IMR-90 (cell line): Measurements from ENCODE around the gene STX8. TPM values are rescaled to one million over a fixed set of nuclear protein-coding genes. Genes with fewer than 3 reads are reported as not detected.

Experiments used
- ATAC-seq: fragments of 200-7000 bp; cut with Tn5 transposase; 2 replicates; pipeline ENCODE4 v1.9.1; 2020; ENCODE audit warnings: low read depth, mild to moderate bottlenecking, moderate library complexity
- BruUV-seq: library from RNA; stranded (reverse); fragments of 400-500 nt; replicated peaks from 2 replicates; lab custom pipeline; 2021; lab: Mats Ljungman, UMichigan
- CTCF ChIA-PET: fragments of 300-600 bp; formaldehyde crosslinking; extraction: SDS; loops from one replicate; lab custom pipeline; 2021; ENCODE audit warnings: antibody characterized with exemption; lab: Yijun Ruan, JAX
- POLR2A ChIA-PET: fragments of 300-600 bp; sonication (Branson Sonifier 250); formaldehyde crosslinking; loops from one replicate; lab custom pipeline; 2022; ENCODE audit warnings: antibody characterized with exemption; ENCODE audit not compliant: unreplicated experiment; lab: Charles Lee
- DNase-seq: peaks from one replicate; pipeline ENCODE4 v3.0.0; 2013
- H2AFZ ChIP-seq: replicated peaks from 2 replicates; pipeline ENCODE3; 2013; ENCODE audit warnings: low read length, mild to moderate bottlenecking; ENCODE audit not compliant: poor library complexity
- H2AK5ac ChIP-seq: 2 replicates; pipeline ENCODE4 v1.6.1; 2013; ENCODE audit warnings: low read depth, low read length, inconsistent platforms
- H2AK9ac ChIP-seq: replicated peaks from 2 replicates; pipeline ENCODE3; 2013; ENCODE audit warnings: mild to moderate bottlenecking, low read depth, low read length, moderate library complexity; ENCODE audit not compliant: poor library complexity
- H2BK120ac ChIP-seq: 2 replicates; pipeline ENCODE4 v1.6.1; 2013; ENCODE audit warnings: low read depth, low read length, inconsistent platforms
- H2BK15ac ChIP-seq: 3 replicates; pipeline ENCODE4 v1.6.1; 2013; ENCODE audit warnings: low read depth, low read length, inconsistent platforms
- H2BK20ac ChIP-seq: 2 replicates; pipeline ENCODE4 v1.6.1; 2013; ENCODE audit warnings: low read depth, mild to moderate bottlenecking, inconsistent platforms, low read length, moderate library complexity
- H2BK5ac ChIP-seq: 2 replicates; pipeline ENCODE4 v1.6.1; 2013; ENCODE audit warnings: mild to moderate bottlenecking, low read depth, low read length, inconsistent platforms; ENCODE audit not compliant: poor library complexity, severe bottlenecking
- H3K14ac ChIP-seq: replicated peaks from 2 replicates; pipeline ENCODE4 v1.6.1; 2013; ENCODE audit warnings: low read depth, low read length, inconsistent platforms
- H3K18ac ChIP-seq: 2 replicates; pipeline ENCODE4 v1.6.1; 2013; ENCODE audit warnings: low read depth, low read length, control low read depth
- H3K23ac ChIP-seq: 2 replicates; pipeline ENCODE4 v1.6.1; 2013; ENCODE audit warnings: low read depth, low read length, inconsistent platforms
- H3K27ac ChIP-seq: 2 replicates; pipeline ENCODE4 v1.5.1; 2013; ENCODE audit warnings: mild to moderate bottlenecking, control low read depth, low read length; ENCODE audit not compliant: insufficient read depth
- H3K27me3 ChIP-seq: 2 replicates; pipeline ENCODE4 v1.6.1; 2013; ENCODE audit warnings: low read length; ENCODE audit not compliant: control insufficient read depth, insufficient read depth
- H3K36me3 ChIP-seq: 2 replicates; pipeline ENCODE4 v1.6.1; 2013; ENCODE audit warnings: low read length, mixed read lengths; ENCODE audit not compliant: control insufficient read depth, insufficient read depth
- H3K4ac ChIP-seq: 2 replicates; pipeline ENCODE4 v1.6.1; 2013; ENCODE audit warnings: low read depth, low read length, inconsistent platforms
- H3K4me1 ChIP-seq: 2 replicates; pipeline ENCODE4 v1.6.1; 2013; ENCODE audit warnings: low read length, mixed read lengths; ENCODE audit not compliant: control insufficient read depth, insufficient read depth
- H3K4me2 ChIP-seq: 2 replicates; pipeline ENCODE4 v1.6.1; 2013; ENCODE audit warnings: low read depth, mild to moderate bottlenecking, control low read depth, low read length, moderate library complexity
- H3K4me3 ChIP-seq: 2 replicates; pipeline ENCODE4 v1.5.1; 2013; ENCODE audit warnings: low read depth, mild to moderate bottlenecking, control low read depth, low read length, moderate library complexity; ENCODE audit not compliant: insufficient read depth
- H3K56ac ChIP-seq: 2 replicates; pipeline ENCODE4 v1.6.1; 2013; ENCODE audit warnings: low read length, inconsistent platforms; ENCODE audit not compliant: insufficient read depth; ENCODE audit errors: extremely low read depth
- H3K79me1 ChIP-seq, 2 experiments: 2 replicates each; pipeline ENCODE4 v1.6.1; 2013; ENCODE audit warnings: low read length in 2 of 2, inconsistent platforms in 1 of 2, low read depth in 1 of 2
- H3K9ac ChIP-seq: 2 replicates; pipeline ENCODE4 v1.6.1; 2013; ENCODE audit warnings: low read depth, low read length, control low read depth
- H3K9me1 ChIP-seq: 2 replicates; pipeline ENCODE4 v1.6.1; 2013; ENCODE audit warnings: low read length, inconsistent platforms; ENCODE audit not compliant: insufficient read depth
- H3K9me3 ChIP-seq: 2 replicates; pipeline ENCODE4 v1.6.1; 2013; ENCODE audit warnings: low read length; ENCODE audit not compliant: control insufficient read depth, insufficient read depth
- H4K20me1 ChIP-seq: 2 replicates; pipeline ENCODE4 v1.6.1; 2013; ENCODE audit warnings: low read length, inconsistent platforms; ENCODE audit not compliant: insufficient read depth
- H4K5ac ChIP-seq: 2 replicates; pipeline ENCODE4 v1.6.1; 2013; ENCODE audit warnings: mild to moderate bottlenecking, low read depth, low read length, control low read depth
- H4K8ac ChIP-seq, 2 experiments: 2 replicates each; pipeline ENCODE4 v1.6.1; 2013; ENCODE audit warnings: low read depth in 2 of 2, low read length in 2 of 2, control low read depth in 1 of 2, inconsistent platforms in 1 of 2
- H4K91ac ChIP-seq: 2 replicates; pipeline ENCODE4 v1.6.1; 2013; ENCODE audit warnings: low read depth, low read length, inconsistent platforms; ENCODE audit not compliant: insufficient read depth
- BHLHE40 ChIP-seq: fragments of 150-350 bp; IDR thresholded peaks from 2 replicates; pipeline ENCODE4 v1.6.1; 2016; ENCODE audit warnings: mild to moderate bottlenecking, low read depth, low read length
- CEBPB ChIP-seq: IDR thresholded peaks from 2 replicates; pipeline ENCODE4 v1.6.1; 2012; ENCODE audit warnings: low read depth, low read length, improper control_type of control experiment
- CHD1 ChIP-seq: IDR thresholded peaks from 2 replicates; pipeline ENCODE4 v1.6.1; 2012; ENCODE audit warnings: low read depth, low read length, improper control_type of control experiment
- ELK1 ChIP-seq: fragments of 150-350 bp; IDR thresholded peaks from 2 replicates; pipeline ENCODE4 v1.6.1; 2016; ENCODE audit warnings: low read depth, mild to moderate bottlenecking, low read length, moderate library complexity, borderline replicate concordance
- FOS ChIP-seq: fragments of 150-350 bp; IDR thresholded peaks from 2 replicates; pipeline ENCODE4 v1.6.1; 2016; ENCODE audit warnings: low read depth, low read length
- MAFK ChIP-seq: IDR thresholded peaks from 2 replicates; pipeline ENCODE4 v1.6.1; 2012; ENCODE audit warnings: low read depth, low read length, improper control_type of control experiment
- MAZ ChIP-seq: IDR thresholded peaks from 2 replicates; pipeline ENCODE4 v1.6.1; 2012; ENCODE audit warnings: low read depth, mild to moderate bottlenecking, low read length, improper control_type of control experiment, moderate library complexity, borderline replicate concordance
- MXI1 ChIP-seq: IDR thresholded peaks from 2 replicates; pipeline ENCODE4 v1.6.1; 2012; ENCODE audit warnings: low read depth, mild to moderate bottlenecking, low read length, moderate library complexity, borderline replicate concordance
- NFE2L2 ChIP-seq: fragments of 150-350 bp; IDR thresholded peaks from 2 replicates; pipeline ENCODE4 v1.6.1; 2016; ENCODE audit warnings: low read depth, mild to moderate bottlenecking, low read length
- POLR2A ChIP-seq: IDR thresholded peaks from 2 replicates; pipeline ENCODE4 v1.6.1; 2012; ENCODE audit warnings: mild to moderate bottlenecking, low read depth, low read length
- RAD21 ChIP-seq: IDR thresholded peaks from 2 replicates; pipeline ENCODE4 v1.6.1; 2012; ENCODE audit warnings: low read length, improper control_type of control experiment
- RCOR1 ChIP-seq: IDR thresholded peaks from 2 replicates; pipeline ENCODE4 v1.6.1; 2012; ENCODE audit warnings: mild to moderate bottlenecking, low read length, improper control_type of control experiment; ENCODE audit not compliant: insufficient replicate concordance
- RFX5 ChIP-seq: IDR thresholded peaks from 2 replicates; pipeline ENCODE4 v1.8.0; 2012; ENCODE audit warnings: low read depth, mild to moderate bottlenecking, low read length, moderate library complexity
- SMC3 ChIP-seq: fragments of 150-350 bp; IDR thresholded peaks from 2 replicates; pipeline ENCODE4 v1.6.1; 2016; ENCODE audit warnings: low read depth, mild to moderate bottlenecking, antibody characterized with exemption, low read length, moderate library complexity
- WGBS, 2 experiments: methylation state at CpG; one replicate each; pipeline versions ENCODE4 v1.1.5 to v1.1.7; 2013; ENCODE audit warnings: missing lambda C conversion rate in 2 of 2; ENCODE audit not compliant: insufficient read length in 1 of 2; ENCODE audit errors: extremely low coverage in 2 of 2; 5-methylcytosine and 5-hydroxymethylcytosine counted together
- dilution Hi-C: fragments of 300-500 bp; cut with HindIII; formaldehyde crosslinking; loops from one replicate; pipeline ENCODE4 v1.14.3; 2018; ENCODE audit warnings: low sequenced_read_pairs; ENCODE audit not compliant: unreplicated experiment
- in situ Hi-C: fragments of 300-500 bp; cut with MboI; formaldehyde crosslinking; loops from 3 replicates; pipeline ENCODE4 v1.14.3; 2019; ENCODE audit warnings: low sequenced_read_pairs, inconsistent platforms, mixed read lengths
- intact Hi-C: fragments of 100-400 bp; cut with micrococcal nuclease; formaldehyde crosslinking; loops from 2 replicates; pipeline ENCODE4 v1.10.0; 2022
- polyA plus RNA-seq, 3 experiments: library from polyadenylated mRNA; depleted of rRNA; stranded (reverse); fragments of >200 nt; gene quantifications; 2 replicates each; pipeline ENCODE4 v1.2.3, GENCODE V29; 2012; ENCODE audit warnings: low replicate concordance in 1 of 3
- total RNA-seq: library from RNA; depleted of rRNA; stranded (reverse); fragments of >200 nt; gene quantifications from 2 replicates; pipeline ENCODE4 v1.2.3, GENCODE V29; 2012
- TF ChIP-seq, protein P1 (sequence below): fragments of 150-350 bp; IDR thresholded peaks from 2 replicates; pipeline ENCODE4 v1.6.1; 2017; ENCODE audit warnings: mild to moderate bottlenecking, antibody characterized with exemption, low read length, low read depth
- TF ChIP-seq, protein P2 (sequence below): conservative IDR thresholded peaks from 2 replicates; pipeline ENCODE4 v1.5.1; 2012; ENCODE audit warnings: mild to moderate bottlenecking, low read depth, low read length, improper control_type of control experiment

Gene STX8
- total and polyA plus RNA-seq, 2 of the 4 experiments (the other 2 are of a cell fraction): 26.5 to 47.0 TPM

- ATAC-seq (no peak), DNase-seq (no peak)
- no peak overlapping the region for H4K5ac ChIP-seq
- H3K9me3 ChIP-seq: no peaks in the 10 kb centered on the region
- no peak overlapping the region for H2BK15ac ChIP-seq
- H3K9ac ChIP-seq: no peak overlapping the region
- dilution Hi-C loops (no loop called here), intact Hi-C loops (no loop called here), in situ Hi-C loops (no loop called here)
- no peaks in the 10 kb centered on the region for H4K20me1 ChIP-seq
- no peaks in the 10 kb centered on the region for H3K9me1 ChIP-seq
- ChIA-PET POLR2A (no interaction called here), CTCF (no interaction called here)
- H2BK5ac ChIP-seq: no peak overlapping the region
- H2AK5ac ChIP-seq: no peak overlapping the region
- H4K8ac ChIP-seq: no peak overlapping the region
- no peak overlapping the region for H3K18ac ChIP-seq
- H3K14ac ChIP-seq: no peak overlapping the region
- BruUV-seq: no TSS peak
- WGBS, 2 experiments: 20% methylated on average over 1 of the region's 9 CpGs; no CpG with 5 or more reads in 1 of the 2 experiments
- no peak overlapping the region for H2AK9ac ChIP-seq
- H3K4me2 ChIP-seq: no peak overlapping the region
- no peak for TF ChIP-seq ELK1
- no peak for TF ChIP-seq NFE2L2
- no peak for TF ChIP-seq BHLHE40
- no peak for TF ChIP-seq MAZ
- no peak for TF ChIP-seq CHD1
- TF ChIP-seq, protein P1, sequence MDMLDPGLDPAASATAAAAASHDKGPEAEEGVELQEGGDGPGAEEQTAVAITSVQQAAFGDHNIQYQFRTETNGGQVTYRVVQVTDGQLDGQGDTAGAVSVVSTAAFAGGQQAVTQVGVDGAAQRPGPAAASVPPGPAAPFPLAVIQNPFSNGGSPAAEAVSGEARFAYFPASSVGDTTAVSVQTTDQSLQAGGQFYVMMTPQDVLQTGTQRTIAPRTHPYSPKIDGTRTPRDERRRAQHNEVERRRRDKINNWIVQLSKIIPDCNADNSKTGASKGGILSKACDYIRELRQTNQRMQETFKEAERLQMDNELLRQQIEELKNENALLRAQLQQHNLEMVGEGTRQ: no peak
- TF ChIP-seq MXI1: no peak
- no peak for TF ChIP-seq MAFK
- no peak for TF ChIP-seq RCOR1
- no peak for TF ChIP-seq RAD21
- TF ChIP-seq FOS: no peak
- no peak for TF ChIP-seq CEBPB
- TF ChIP-seq, protein P2, sequence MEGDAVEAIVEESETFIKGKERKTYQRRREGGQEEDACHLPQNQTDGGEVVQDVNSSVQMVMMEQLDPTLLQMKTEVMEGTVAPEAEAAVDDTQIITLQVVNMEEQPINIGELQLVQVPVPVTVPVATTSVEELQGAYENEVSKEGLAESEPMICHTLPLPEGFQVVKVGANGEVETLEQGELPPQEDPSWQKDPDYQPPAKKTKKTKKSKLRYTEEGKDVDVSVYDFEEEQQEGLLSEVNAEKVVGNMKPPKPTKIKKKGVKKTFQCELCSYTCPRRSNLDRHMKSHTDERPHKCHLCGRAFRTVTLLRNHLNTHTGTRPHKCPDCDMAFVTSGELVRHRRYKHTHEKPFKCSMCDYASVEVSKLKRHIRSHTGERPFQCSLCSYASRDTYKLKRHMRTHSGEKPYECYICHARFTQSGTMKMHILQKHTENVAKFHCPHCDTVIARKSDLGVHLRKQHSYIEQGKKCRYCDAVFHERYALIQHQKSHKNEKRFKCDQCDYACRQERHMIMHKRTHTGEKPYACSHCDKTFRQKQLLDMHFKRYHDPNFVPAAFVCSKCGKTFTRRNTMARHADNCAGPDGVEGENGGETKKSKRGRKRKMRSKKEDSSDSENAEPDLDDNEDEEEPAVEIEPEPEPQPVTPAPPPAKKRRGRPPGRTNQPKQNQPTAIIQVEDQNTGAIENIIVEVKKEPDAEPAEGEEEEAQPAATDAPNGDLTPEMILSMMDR: no peak
- TF ChIP-seq POLR2A: no peak
- TF ChIP-seq RFX5: no peak
- no peak for TF ChIP-seq SMC3
- H4K91ac ChIP-seq: no peak overlapping the region
- H2BK120ac ChIP-seq: no peak overlapping the region
- no peak overlapping the region for H3K4me3 ChIP-seq
- H2BK20ac ChIP-seq: no peak overlapping the region
- H3K79me1 ChIP-seq: no peaks in the 10 kb centered on the region
- no peak overlapping the region for H3K27ac ChIP-seq
- no peaks in the 10 kb centered on the region for H3K27me3 ChIP-seq
- H3K56ac ChIP-seq: no peak overlapping the region
- no peaks in the 10 kb centered on the region for H3K36me3 ChIP-seq
- H3K4me1 ChIP-seq: no peaks in the 10 kb centered on the region
- no peak overlapping the region for H3K4ac ChIP-seq
- no peak overlapping the region for H3K23ac ChIP-seq
- peak overlapping the region; percentile 41 for H2AFZ ChIP-seq
Observed at GRCh38 chr17:9329251-9329921, 246.2 kb downstream of the STX8 start.
